ENCODE results near the gene OR6C4. TPM values are rescaled to one million over a fixed set of nuclear protein-coding genes. Genes with fewer than 3 reads are reported as not detected.
"Not testable (repeated sequence)": the region's sequence is repeated elsewhere in the genome, so short reads cannot be mapped to it uniquely, and the experiment has no call there.

The OR6C4 gene
- total RNA-seq, result not detected in 2 replicates
- long read RNA-seq, result 0 reads

DNA sequence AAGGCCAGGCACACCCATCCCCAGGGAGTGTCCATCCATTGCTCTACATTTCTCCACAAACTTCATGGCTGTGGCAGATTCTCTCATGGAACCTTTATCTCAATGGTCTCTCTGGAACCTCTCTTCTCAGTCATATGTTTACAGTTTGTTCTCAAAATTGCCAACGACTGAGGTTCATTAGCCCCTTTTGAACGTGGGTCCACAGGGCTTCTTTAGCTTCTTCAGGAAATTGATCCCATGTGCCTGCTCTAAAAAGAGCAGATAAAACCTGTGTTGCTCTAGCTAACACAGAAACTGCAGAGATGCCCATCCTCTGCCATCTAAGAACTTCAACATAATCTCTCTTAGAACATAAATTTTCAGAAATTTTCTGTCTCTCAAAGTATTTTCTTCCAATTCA lies at the start of gene OR6C4:
TSS of gene OR6C4 (plus strand) at position 301 of the 400 bp plus-strand sequence. CDS start 1,625 bp downstream, outside the sequence.
- no peak within 1 kb of the TSS for H3K27ac Mint-ChIP-seq (ENCODE audit: unreplicated experiment)
- peaks cover 3% of the 10 kb centered on the region for H3K36me3 Mint-ChIP-seq (ENCODE audit: low read depth)
- no peaks in the 10 kb centered on the region for H3K27me3 Mint-ChIP-seq (ENCODE audit: low read depth)
- peaks cover 4% of the 10 kb centered on the region for H3K9me3 Mint-ChIP-seq
- H3K4me3 Mint-ChIP-seq, result no peak within 1 kb of the TSS
- TF ChIP-seq, protein P1, sequence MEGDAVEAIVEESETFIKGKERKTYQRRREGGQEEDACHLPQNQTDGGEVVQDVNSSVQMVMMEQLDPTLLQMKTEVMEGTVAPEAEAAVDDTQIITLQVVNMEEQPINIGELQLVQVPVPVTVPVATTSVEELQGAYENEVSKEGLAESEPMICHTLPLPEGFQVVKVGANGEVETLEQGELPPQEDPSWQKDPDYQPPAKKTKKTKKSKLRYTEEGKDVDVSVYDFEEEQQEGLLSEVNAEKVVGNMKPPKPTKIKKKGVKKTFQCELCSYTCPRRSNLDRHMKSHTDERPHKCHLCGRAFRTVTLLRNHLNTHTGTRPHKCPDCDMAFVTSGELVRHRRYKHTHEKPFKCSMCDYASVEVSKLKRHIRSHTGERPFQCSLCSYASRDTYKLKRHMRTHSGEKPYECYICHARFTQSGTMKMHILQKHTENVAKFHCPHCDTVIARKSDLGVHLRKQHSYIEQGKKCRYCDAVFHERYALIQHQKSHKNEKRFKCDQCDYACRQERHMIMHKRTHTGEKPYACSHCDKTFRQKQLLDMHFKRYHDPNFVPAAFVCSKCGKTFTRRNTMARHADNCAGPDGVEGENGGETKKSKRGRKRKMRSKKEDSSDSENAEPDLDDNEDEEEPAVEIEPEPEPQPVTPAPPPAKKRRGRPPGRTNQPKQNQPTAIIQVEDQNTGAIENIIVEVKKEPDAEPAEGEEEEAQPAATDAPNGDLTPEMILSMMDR (conservative IDR thresholded peaks at IDR 0.05), result no peak
- DNase-seq (ENCODE audit: low read depth, low spot score), result no peak
- no peaks in the 10 kb centered on the region for H3K4me1 Mint-ChIP-seq

DNA sequence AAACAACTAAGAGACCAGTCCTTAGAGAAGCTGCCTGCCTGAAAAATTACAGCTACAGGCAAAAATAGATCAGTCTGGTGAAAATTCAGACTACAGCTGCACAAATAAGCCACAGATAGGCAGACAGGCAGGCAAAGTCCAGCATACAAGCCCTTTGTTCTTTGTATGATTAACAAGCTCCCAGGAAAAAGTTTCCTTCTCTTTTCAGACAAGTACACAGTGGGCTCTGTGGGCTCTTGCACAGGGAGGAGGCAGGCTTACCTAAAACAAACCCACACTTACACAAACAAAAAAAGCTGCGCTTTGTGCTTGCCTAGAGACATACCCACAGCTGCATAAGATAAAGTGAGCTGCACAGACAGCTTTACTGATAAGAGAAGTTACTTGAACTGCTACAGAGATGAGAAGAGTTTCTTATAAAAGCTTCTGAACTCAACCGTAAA lies 49.6 kb upstream of the OR6C4 start:
- Mint-ChIP-seq H3K27ac (ENCODE audit: unreplicated experiment) (no peak overlapping the region), H3K36me3 (ENCODE audit: low read depth) (no peaks in the 10 kb centered on the region), H3K4me3 (peak overlapping the region; percentile 5), H3K9me3 (no peaks in the 10 kb centered on the region), H3K4me1 (peaks cover 16% of the 10 kb centered on the region), H3K27me3 (ENCODE audit: low read depth) (no peaks in the 10 kb centered on the region)
- DNase-seq (ENCODE audit: low read depth, low spot score), result peak; percentile 1
- TF ChIP-seq, protein P1 (conservative IDR thresholded peaks at IDR 0.05), result no peak

DNA sequence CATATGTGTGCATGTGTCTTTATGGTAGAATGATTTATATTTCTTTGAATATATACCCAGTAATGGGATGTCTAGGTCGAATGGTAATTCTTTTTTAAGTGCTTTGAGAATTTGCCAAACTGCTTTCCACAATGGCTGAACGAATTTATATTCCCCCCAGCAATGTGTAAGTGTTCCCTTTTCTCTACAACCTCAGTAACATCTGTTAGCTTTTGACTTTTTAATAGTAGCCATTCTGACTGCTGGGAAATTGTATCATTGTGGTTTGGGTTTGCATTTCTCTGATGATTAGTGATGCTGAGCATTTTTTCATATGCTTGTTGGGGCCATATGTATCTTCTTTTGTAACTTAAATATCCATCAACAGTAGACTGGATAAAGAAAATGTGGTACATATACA lies 47.8 kb upstream of the OR6C4 start:
- H3K4me1 Mint-ChIP-seq, result peaks cover 16% of the 10 kb centered on the region
- no peaks in the 10 kb centered on the region for H3K27me3 Mint-ChIP-seq (ENCODE audit: low read depth)
- no peak overlapping the region for H3K27ac Mint-ChIP-seq (ENCODE audit: unreplicated experiment)
- no peak overlapping the region for H3K4me3 Mint-ChIP-seq
- no peaks in the 10 kb centered on the region for H3K9me3 Mint-ChIP-seq
- H3K36me3 Mint-ChIP-seq (ENCODE audit: low read depth), result no peaks in the 10 kb centered on the region
- DNase-seq (ENCODE audit: low read depth, low spot score), result no peak
- TF ChIP-seq, protein P1 (conservative IDR thresholded peaks at IDR 0.05), result no peak

DNA sequence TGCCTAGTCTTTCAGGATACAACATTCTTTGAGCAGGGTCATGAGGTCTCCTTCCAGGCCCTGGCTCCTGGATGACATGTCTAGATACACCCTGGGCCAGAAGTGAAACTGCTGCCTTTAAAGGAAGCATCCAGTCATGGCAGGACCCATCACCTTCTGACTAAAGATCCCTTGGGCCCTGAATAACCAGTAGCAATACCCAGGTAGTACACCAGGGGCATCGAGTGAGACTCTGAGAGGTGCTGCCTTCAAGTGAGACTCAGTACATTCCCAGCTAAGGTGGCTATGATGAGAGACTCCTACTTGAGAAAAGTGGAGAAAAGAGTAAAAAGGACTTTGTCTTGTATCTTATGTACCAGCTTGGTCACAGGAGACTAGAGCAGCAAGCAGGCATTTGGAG lies 33.7 kb upstream of the OR6C4 start:
- DNase-seq (ENCODE audit: low read depth, low spot score), result no peak
- Mint-ChIP-seq H3K36me3 (ENCODE audit: low read depth) (peaks cover 3% of the 10 kb centered on the region), H3K4me3 (no peak overlapping the region), H3K4me1 (no peaks in the 10 kb centered on the region), H3K27ac (ENCODE audit: unreplicated experiment) (no peak overlapping the region), H3K27me3 (ENCODE audit: low read depth) (no peaks in the 10 kb centered on the region), H3K9me3 (peaks cover 11% of the 10 kb centered on the region)
- TF ChIP-seq, protein P1 (conservative IDR thresholded peaks at IDR 0.05), result no peak

GRCh38 chr12:55516391-55516790 lies 33.0 kb upstream of the OR6C4 start:
- TF ChIP-seq, protein P1 (conservative IDR thresholded peaks at IDR 0.05), result no peak
- no peak for DNase-seq (ENCODE audit: low read depth, low spot score)
- Mint-ChIP-seq H3K9me3 (peaks cover 11% of the 10 kb centered on the region), H3K27ac (ENCODE audit: unreplicated experiment) (no peak overlapping the region), H3K36me3 (ENCODE audit: low read depth) (peaks cover 3% of the 10 kb centered on the region), H3K4me3 (no peak overlapping the region), H3K4me1 (no peaks in the 10 kb centered on the region), H3K27me3 (ENCODE audit: low read depth) (no peaks in the 10 kb centered on the region)

GRCh38 chr12:55548235-55548634 lies 1.2 kb upstream of the OR6C4 start:
- H3K36me3 Mint-ChIP-seq (ENCODE audit: low read depth); H3K4me1 Mint-ChIP-seq; H3K4me3 Mint-ChIP-seq; H3K27me3 Mint-ChIP-seq (ENCODE audit: low read depth); H3K27ac Mint-ChIP-seq (ENCODE audit: unreplicated experiment); H3K9me3 Mint-ChIP-seq; DNase-seq (ENCODE audit: low read depth, low spot score): not testable (repeated sequence)
